Activated naive CD8-positive, alpha-beta T cell treated with anti-CD3 and anti-CD28 coated beads, Interleukin-2, amount 50 U/mL, for 24 hours (primary cell): ENCODE results near the gene MYO3B.
"Not testable (repeated sequence)": the region's sequence is repeated elsewhere in the genome, so short reads cannot be mapped to it uniquely, and the experiment has no call there.

Experiments used
- ATAC-seq: fragments of 150-1000 bp; cut with Tn5 transposase; one replicate; pipeline ENCODE4 v1.10.0; 2021
- DNase-seq: peaks from one replicate; pipeline ENCODE4 v3.0.0; 2021
- H3K27ac Mint-ChIP-seq: one replicate; pipeline ENCODE4 v1.8.0; 2021; ENCODE audit warnings: mild to moderate bottlenecking, mixed read lengths
- H3K27me3 Mint-ChIP-seq: one replicate; pipeline ENCODE4 v1.8.0; 2021; ENCODE audit warnings: mixed read lengths
- H3K36me3 Mint-ChIP-seq: one replicate; pipeline ENCODE4 v1.8.0; 2021; ENCODE audit warnings: low read depth, mixed read lengths
- H3K4me1 Mint-ChIP-seq: one replicate; pipeline ENCODE4 v1.8.0; 2021; ENCODE audit warnings: mixed read lengths
- H3K4me3 Mint-ChIP-seq: one replicate; pipeline ENCODE4 v1.8.0; 2021; ENCODE audit warnings: mild to moderate bottlenecking, moderate library complexity, mixed read lengths
- H3K9me3 Mint-ChIP-seq: one replicate; pipeline ENCODE4 v1.8.0; 2021; ENCODE audit warnings: mixed read lengths

The MYO3B gene

GRCh38 chr2:170588729-170589128, 410.8 kb downstream of the MYO3B start:
- H3K9me3 Mint-ChIP-seq, result no peaks in the 10 kb centered on the region
- no peaks in the 10 kb centered on the region for H3K27me3 Mint-ChIP-seq
- H3K4me3 Mint-ChIP-seq, result no peak overlapping the region
- ATAC-seq (no peak), DNase-seq (no peak)
- H3K36me3 Mint-ChIP-seq, result no peaks in the 10 kb centered on the region
- H3K27ac Mint-ChIP-seq, result no peak overlapping the region
- H3K4me1 Mint-ChIP-seq, result no peaks in the 10 kb centered on the region

DNA sequence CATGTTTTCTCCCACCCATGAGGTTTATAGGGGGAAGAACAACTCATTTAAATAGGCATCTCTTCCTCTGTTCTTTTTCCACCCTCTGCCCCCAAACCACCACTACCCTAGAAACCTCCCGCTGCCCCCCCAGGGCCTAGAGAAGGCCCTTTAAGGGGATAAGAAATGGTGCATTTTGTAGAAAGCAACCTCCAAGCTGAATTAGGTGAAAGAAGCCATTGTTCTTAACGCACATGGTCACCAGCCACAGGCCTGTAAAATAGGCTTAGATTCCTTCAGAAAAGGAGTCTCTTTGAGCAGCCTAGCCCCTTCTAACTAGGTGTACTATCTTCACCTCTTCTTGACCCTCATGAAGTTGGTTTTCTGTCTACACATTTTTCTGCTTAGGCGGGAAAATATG, 418.6 kb downstream of the MYO3B start:
- no peak overlapping the region for H3K4me3 Mint-ChIP-seq
- no peaks in the 10 kb centered on the region for H3K36me3 Mint-ChIP-seq
- DNase-seq, result no peak
- H3K9me3 Mint-ChIP-seq, result no peaks in the 10 kb centered on the region
- no peak overlapping the region for H3K27ac Mint-ChIP-seq
- no peak for ATAC-seq
- H3K4me1 Mint-ChIP-seq, result no peaks in the 10 kb centered on the region
- no peaks in the 10 kb centered on the region for H3K27me3 Mint-ChIP-seq

DNA sequence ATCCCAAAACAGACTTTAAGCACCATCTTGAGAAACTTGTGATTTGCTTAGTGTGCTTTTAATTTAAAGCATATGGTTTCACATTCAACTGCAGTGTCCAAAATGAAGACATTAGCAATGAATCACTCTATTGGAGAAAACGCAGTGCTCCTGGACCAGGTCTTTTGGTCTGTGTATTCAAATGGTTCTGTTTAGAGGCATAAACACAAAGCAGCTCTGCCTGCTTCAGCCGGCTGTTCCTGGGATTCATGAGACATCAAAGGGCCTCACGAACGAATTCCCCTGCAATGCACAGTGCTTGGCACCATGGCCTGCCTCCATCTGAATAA, 420.1 kb downstream of the MYO3B start:
- Mint-ChIP-seq H3K27me3 (no peaks in the 10 kb centered on the region), H3K4me1 (no peaks in the 10 kb centered on the region), H3K4me3 (no peak overlapping the region), H3K9me3 (no peaks in the 10 kb centered on the region), H3K27ac (no peak overlapping the region), H3K36me3 (no peaks in the 10 kb centered on the region)
- no peak for DNase-seq
- ATAC-seq, result no peak

- Mint-ChIP-seq H3K36me3 (no peaks in the 10 kb centered on the region), H3K4me1 (no peaks in the 10 kb centered on the region), H3K27me3 (no peaks in the 10 kb centered on the region), H3K4me3 (no peak overlapping the region), H3K9me3 (no peaks in the 10 kb centered on the region), H3K27ac (no peak overlapping the region)
- ATAC-seq, result no peak
- no peak for DNase-seq
Observed at GRCh38 chr2:170601489-170601888, 423.5 kb downstream of the MYO3B start.

DNA sequence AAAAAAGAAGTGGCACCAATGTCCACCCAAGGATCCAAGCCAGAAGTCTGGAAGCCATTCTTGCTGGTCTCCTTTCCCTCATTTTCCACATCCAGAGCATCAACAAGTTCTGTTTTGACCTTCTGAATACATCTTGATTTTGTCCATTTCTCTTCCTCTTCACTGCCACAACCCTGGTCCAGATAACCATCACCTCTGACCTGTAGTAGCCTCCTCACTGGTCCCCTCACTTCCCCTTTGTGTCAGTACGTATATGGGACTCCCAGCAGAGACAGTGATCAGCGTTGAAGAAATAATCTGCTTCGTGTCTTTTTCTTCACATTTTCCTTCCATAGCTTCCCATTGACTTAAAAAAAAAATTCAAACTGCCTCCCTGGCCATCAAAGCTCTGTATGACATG, 427.9 kb downstream of the MYO3B start:
- H3K36me3 Mint-ChIP-seq, result no peaks in the 10 kb centered on the region
- ATAC-seq (no peak), DNase-seq (no peak)
- H3K4me3 Mint-ChIP-seq, result no peak overlapping the region
- H3K27ac Mint-ChIP-seq, result no peak overlapping the region
- H3K9me3 Mint-ChIP-seq, result no peaks in the 10 kb centered on the region
- no peaks in the 10 kb centered on the region for H3K4me1 Mint-ChIP-seq
- no peaks in the 10 kb centered on the region for H3K27me3 Mint-ChIP-seq

DNA sequence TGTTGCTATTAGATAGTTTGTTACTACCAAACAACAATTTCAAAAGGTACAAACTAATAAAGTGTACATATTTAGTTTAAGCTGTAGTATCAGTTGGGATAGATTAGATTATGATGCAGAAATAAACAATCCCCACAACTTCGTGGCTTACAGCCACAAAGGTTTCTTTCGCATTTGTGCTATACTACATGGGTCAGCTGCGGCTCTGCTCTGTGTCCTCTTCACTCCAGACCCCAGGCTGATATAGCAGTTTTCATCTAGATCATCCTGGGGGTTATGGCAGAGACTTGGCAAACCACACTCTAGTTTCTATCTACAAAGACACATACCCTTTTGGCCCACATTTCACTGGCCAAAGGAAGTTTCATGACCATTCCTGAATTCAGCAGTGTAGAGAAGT, 429.2 kb downstream of the MYO3B start:
- Mint-ChIP-seq H3K27ac (no peak overlapping the region), H3K4me3 (no peak overlapping the region), H3K9me3 (no peaks in the 10 kb centered on the region), H3K4me1 (no peaks in the 10 kb centered on the region), H3K36me3 (no peaks in the 10 kb centered on the region), H3K27me3 (no peaks in the 10 kb centered on the region)
- DNase-seq (no peak), ATAC-seq (no peak)

GRCh38 chr2:170610615-170611014, 432.7 kb downstream of the MYO3B start:
- Mint-ChIP-seq H3K27me3 (no peaks in the 10 kb centered on the region), H3K4me3 (no peak overlapping the region), H3K9me3 (no peaks in the 10 kb centered on the region), H3K4me1 (no peaks in the 10 kb centered on the region), H3K27ac (no peak overlapping the region), H3K36me3 (no peaks in the 10 kb centered on the region)
- DNase-seq (no peak), ATAC-seq (no peak)

- H3K4me3 Mint-ChIP-seq, H3K27me3 Mint-ChIP-seq, H3K36me3 Mint-ChIP-seq, DNase-seq, H3K4me1 Mint-ChIP-seq, ATAC-seq, H3K9me3 Mint-ChIP-seq, H3K27ac Mint-ChIP-seq: not testable (repeated sequence)
Observed at GRCh38 chr2:170618948-170619347, 441.0 kb downstream of the MYO3B start.

GRCh38 chr2:170635094-170635493, 457.1 kb downstream of the MYO3B start:
- H3K27me3 Mint-ChIP-seq, DNase-seq, H3K4me1 Mint-ChIP-seq, H3K27ac Mint-ChIP-seq, H3K4me3 Mint-ChIP-seq, H3K9me3 Mint-ChIP-seq, ATAC-seq, H3K36me3 Mint-ChIP-seq: not testable (repeated sequence)

GRCh38 chr2:170639635-170640034, 461.7 kb downstream of the MYO3B start:
- no peak for ATAC-seq
- Mint-ChIP-seq H3K4me1 (no peaks in the 10 kb centered on the region), H3K4me3 (no peak overlapping the region), H3K27ac (no peak overlapping the region), H3K36me3 (no peaks in the 10 kb centered on the region), H3K9me3 (no peaks in the 10 kb centered on the region), H3K27me3 (no peaks in the 10 kb centered on the region)
- DNase-seq, result no peak

GRCh38 chr2:170641961-170642360, 464.0 kb downstream of the MYO3B start:
- Mint-ChIP-seq H3K4me1 (no peaks in the 10 kb centered on the region), H3K36me3 (no peaks in the 10 kb centered on the region), H3K9me3 (no peaks in the 10 kb centered on the region), H3K27ac (no peak overlapping the region), H3K27me3 (no peaks in the 10 kb centered on the region), H3K4me3 (no peak overlapping the region)
- ATAC-seq, result no peak
- no peak for DNase-seq

DNA sequence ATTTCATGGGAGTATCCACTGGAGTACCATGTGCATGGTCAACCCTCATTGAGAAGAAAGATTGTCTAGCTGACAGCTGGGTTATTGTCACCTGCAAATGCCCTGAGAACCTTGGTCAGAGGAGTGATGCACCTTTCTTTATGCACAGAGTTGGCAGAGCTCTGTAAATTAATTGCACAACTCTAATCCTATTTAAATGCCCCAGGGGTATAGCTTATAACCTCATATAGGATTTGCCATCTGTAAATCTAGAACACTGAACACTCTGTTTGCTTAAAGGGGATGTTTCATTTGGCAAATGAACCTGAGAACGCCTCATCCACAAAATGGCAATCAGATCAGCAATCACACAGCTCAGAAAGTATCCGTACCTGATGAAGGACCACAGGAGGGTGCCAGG, 465.4 kb downstream of the MYO3B start:
- H3K27me3 Mint-ChIP-seq, result peaks cover 2% of the 10 kb centered on the region
- H3K4me3 Mint-ChIP-seq, result no peak overlapping the region
- no peaks in the 10 kb centered on the region for H3K36me3 Mint-ChIP-seq

DNA sequence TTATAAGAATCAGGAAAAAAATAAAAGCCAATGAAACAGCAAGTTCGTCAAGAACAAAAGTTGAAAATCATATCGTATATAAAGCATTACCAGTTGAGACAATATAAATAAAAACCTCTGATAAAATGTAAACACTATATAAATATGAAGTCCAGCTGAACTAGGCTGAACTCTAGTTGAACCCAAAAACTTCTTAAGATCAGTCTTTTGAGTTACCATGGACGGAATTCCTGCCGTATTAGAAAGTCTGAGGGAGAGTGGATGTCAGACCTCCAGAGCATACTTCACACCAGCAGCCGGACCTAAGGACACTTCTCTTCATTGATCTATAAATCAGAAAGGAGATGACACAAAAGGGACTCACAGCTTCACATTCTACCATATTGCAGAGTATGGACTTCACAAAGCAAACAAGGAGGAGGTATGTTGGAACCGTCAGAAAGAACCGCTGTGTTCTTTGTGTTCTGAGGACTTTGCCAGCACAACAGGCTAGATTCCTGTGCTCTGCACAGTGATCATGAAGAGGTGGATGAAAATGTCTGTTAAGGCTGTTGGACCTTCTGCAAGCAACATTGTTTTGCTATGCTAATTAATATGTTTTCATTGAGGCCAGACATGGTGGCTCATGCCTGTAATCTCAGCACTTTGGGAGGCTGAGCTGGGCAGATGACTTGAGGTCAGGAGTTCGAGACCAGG, 469.9 kb downstream of the MYO3B start:
- Mint-ChIP-seq H3K36me3 (no peaks in the 10 kb centered on the region), H3K4me3 (no peak overlapping the region), H3K27me3 (peaks cover 13% of the 10 kb centered on the region), H3K9me3 (no peaks in the 10 kb centered on the region), H3K4me1 (peaks cover 19% of the 10 kb centered on the region), H3K27ac (no peak overlapping the region)
- DNase-seq (no peak), ATAC-seq (no peak)

More for the DNA sequence above, 465.4 kb downstream of the MYO3B start:
- Mint-ChIP-seq H3K27ac (no peak overlapping the region), H3K4me1 (no peaks in the 10 kb centered on the region), H3K9me3 (no peaks in the 10 kb centered on the region)
- no peak for ATAC-seq
- no peak for DNase-seq

DNA sequence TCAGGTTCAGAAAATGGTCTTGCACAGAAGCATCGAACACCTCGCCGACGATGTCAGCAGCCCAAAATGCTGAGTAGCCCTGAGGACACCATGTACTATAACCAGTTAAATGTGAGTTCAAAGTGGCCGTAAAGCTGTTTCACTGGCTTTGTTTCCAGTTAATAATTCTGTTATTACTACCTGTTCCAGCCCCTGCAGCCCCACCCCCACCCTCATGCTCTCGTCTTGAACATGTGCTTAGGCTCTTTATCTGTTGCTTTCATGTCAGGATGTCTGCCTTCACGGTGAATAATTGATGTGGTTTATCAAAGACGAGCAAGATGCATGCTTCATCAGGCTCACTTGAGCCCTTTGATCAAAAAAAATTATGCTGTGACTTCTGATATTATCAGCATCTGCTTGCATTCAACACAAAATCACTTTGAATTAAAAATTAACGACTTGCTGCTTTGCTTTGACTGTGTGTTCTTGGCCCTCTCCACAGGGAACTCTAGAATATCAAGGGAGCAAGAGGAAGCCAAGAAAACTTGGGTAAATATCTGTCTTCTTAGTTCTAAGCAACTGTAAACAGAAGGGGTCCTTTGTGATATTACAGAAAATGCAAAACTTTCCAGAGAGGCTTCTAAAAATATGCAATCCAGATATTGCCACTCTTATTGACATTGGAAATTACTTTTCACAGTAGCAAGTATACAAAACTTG, 473.8 kb downstream of the MYO3B start:
- peaks cover 13% of the 10 kb centered on the region for H3K27me3 Mint-ChIP-seq
- peaks cover 19% of the 10 kb centered on the region for H3K4me1 Mint-ChIP-seq
- H3K36me3 Mint-ChIP-seq, result no peaks in the 10 kb centered on the region
- H3K4me3 Mint-ChIP-seq, result no peak overlapping the region
- H3K9me3 Mint-ChIP-seq, result no peaks in the 10 kb centered on the region
- H3K27ac Mint-ChIP-seq, result no peak overlapping the region
- DNase-seq (no peak), ATAC-seq (no peak)

DNA sequence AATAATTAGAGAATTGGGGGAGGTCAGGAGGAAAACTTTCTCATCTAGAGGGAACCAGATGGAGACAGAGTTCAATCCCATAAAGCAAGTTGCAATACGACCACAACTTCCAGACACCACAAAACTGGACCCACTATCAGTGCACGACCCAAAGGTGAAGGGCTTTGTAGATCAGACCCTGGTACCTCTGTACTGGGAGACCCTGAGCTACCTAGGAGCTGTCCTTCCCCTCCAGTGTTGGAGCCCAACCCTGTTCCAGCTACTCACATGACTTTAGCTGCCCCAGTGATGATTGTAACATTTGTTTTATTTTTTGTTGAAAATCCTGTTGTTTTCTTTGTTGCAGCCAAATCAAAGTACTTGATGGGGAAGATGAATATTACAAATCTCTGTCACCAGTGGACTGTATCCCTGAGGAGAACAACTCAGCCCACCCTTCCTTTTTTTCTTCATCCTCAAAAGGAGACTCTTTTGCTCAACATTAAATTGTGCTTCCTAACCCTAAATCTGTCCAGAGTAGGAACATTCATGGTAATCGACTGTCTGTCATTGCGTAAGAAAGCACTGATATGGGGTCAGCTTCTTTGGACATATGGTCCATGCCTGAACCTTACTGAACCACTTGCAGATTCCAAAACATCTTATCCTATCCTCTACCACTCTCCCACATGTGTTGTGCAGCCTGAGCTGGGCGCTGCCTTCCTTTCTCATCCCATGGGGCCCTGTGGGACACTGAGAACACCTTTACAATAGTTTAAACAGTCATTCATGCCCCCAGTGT, 474.9 kb downstream of the MYO3B start:
- no peak for ATAC-seq
- DNase-seq, result no peak
- Mint-ChIP-seq H3K27ac (no peak overlapping the region), H3K27me3 (peaks cover 12% of the 10 kb centered on the region), H3K4me1 (peaks cover 19% of the 10 kb centered on the region), H3K36me3 (no peaks in the 10 kb centered on the region), H3K9me3 (no peaks in the 10 kb centered on the region), H3K4me3 (no peak overlapping the region)
